Uterus (tissue), 2 donors: ENCODE data around the gene ZNG1F.
"Not testable (repeated sequence)": the region's sequence is repeated elsewhere in the genome, so short reads cannot be mapped to it uniquely, and the experiment has no call there.

ENCODE experiments used
- CTCF ChIP-seq, 4 experiments: fragments of 200-600 bp in 2 of 4; fragments of 450-650 bp in 2 of 4; sonication (generic) in 2 of 4; IDR thresholded peaks; one replicate each; pipeline ENCODE4 v1.5.1; 2016 to 2019; ENCODE audit warnings: antibody characterized with exemption in 4 of 4, mild to moderate bottlenecking in 2 of 4, moderate library complexity in 1 of 4
- POLR2A ChIP-seq, 2 donors: fragments of 450-650 bp; IDR thresholded peaks; one replicate each; pipeline ENCODE4 v1.6.1; 2016; ENCODE audit warnings: antibody characterized with exemption in 2 of 2, mild to moderate bottlenecking in 1 of 2, moderate library complexity in 1 of 2

- TF ChIP-seq CTCF, POLR2A (IDR thresholded peaks at IDR 0.05): not testable (repeated sequence)
These were observed 62.2 kb downstream of the ZNG1F start for GRCh38 chr9:41126746-41127446.
